NCI-H345 (cell line): Measurements from ENCODE around the gene RNF26.
A peak's percentile ranks its signal among the peaks of the same experiment; 100 is the strongest.

ENCODE experiments used
- DNase-seq: peaks from one replicate; lab custom pipeline; 2025; lab: John Stamatoyannopoulos, UW

Gene RNF26

DNA sequence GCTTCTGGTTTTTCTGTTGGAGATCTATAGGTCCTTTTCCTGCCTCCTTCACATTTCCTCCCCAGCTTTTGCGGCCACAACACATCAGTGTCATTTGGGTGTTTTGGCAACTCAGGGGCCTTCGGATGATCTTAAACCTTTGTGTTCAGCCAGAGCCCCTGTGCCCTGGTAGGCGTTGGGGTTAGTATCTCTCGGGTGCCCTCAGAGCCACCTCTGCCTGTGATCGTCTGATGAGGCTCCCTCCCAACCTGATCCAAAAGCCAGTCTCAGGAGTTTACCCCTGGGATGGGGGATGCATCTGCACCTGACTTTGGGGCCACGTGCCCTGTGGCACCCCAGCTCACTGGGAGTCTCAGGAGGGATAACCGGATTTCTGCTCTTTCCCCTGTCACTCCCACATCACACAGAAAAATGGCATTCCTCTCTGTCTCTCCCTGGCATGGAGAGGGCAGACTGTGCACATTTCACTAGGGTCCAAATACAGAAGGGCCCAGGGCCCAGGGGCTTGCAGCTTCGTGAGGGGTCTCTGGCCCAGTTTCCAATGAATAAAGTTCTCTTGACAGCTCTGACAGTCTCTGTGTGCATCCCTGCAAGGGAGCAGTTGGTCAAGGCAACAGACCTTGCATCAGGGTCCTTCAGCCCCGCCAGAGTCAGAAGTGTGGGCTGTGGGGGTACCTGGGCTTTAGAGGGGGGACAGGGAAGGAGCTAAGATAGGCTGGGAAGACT, 2.6 kb downstream of the RNF26 start:
- no peak for DNase-seq

DNA sequence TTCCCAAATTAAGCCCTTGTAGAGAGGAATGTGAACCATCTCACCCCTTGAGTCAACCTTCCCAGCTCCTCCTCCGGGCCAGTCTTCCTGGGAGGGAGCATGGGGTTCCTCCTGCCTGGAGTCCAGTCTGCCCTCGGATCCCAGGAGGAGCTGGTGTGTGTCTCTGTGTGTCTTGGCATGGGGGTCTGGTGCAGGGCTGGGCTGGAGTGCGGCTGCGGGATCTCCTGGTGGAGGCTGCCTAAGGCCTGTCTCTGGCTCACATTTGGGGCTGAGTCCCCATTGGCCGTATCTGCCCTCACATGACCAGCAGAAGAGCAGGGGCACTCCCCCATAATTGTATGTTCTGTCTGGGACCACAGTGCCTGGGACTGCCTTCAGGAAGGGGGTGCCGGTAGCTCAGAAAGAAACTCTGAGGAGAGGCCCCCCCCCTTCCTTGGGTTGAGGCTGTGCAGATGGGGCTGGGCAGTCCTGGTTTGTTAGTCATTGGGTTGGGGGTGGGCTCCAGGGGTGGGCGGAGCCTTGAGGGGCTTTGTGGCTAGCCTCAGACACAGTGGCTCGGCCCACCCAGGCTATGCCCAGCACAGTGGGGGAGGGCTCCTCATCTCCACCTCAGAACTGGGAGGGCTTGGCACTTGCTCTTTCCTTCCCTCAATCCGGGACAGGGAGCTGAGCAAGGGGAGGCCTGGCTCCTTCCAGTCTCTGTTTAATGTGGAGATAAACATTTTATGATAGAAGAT, 3.4 kb downstream of the RNF26 start:
- DNase-seq = no peak

DNA sequence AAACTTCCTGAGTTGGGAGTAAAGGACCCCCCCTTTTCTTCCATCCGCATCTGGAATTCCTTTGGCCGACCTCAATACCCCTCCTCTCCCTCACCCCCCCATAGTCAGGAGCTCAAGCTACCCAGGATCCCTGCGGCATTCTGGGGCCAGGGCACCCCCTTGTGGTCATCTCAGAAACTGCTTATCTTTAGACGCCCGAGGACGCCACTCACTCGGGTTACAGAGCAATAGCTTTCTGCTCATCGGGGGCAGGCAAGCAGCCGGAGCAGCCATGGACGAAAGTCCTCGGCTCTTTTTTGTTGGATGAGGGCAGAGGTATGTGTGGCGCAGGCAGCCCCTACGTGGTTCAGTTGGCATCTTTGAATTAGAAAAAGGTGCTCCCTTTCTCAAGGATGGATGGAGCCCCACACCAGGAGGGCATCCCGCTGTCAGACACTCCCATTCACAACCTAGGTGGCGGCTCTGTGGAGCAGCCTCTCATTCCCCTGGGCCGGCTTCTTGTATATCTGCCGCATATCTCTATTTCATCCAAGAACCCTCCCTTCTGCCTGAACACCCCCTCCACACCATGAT, 4.1 kb downstream of the RNF26 start:
- peak; percentile 53 for DNase-seq

DNA sequence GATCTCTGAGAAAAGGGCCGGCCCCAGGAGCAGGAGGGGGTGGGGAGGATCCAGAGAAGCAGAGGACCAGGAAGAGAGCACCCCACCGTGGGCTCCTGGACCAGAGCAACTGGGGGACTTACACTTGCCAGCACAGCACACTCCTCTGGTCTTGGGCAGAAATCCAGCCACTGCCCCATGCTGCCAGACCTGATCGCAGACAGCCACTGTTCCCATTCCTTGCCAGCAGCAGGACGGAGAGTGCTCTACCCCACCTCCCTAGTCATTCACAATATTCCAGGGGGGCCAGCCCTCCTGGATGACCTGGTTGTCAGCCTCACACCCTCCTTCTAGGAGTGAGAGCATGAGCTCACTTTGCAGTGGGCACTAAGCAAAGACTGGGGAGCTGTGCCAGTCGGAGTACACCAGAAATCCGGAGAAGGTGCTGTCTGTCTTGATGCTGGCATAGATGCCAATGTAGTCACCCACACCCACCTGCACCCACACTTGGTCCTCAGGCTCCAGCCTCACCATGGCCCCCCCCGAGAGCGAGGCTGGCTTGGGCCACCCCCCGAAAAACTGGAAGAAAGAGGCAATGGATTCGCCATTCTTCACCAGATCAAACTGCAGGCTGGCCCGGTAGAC, 4.8 kb downstream of the RNF26 start:
- DNase-seq = no peak

DNA sequence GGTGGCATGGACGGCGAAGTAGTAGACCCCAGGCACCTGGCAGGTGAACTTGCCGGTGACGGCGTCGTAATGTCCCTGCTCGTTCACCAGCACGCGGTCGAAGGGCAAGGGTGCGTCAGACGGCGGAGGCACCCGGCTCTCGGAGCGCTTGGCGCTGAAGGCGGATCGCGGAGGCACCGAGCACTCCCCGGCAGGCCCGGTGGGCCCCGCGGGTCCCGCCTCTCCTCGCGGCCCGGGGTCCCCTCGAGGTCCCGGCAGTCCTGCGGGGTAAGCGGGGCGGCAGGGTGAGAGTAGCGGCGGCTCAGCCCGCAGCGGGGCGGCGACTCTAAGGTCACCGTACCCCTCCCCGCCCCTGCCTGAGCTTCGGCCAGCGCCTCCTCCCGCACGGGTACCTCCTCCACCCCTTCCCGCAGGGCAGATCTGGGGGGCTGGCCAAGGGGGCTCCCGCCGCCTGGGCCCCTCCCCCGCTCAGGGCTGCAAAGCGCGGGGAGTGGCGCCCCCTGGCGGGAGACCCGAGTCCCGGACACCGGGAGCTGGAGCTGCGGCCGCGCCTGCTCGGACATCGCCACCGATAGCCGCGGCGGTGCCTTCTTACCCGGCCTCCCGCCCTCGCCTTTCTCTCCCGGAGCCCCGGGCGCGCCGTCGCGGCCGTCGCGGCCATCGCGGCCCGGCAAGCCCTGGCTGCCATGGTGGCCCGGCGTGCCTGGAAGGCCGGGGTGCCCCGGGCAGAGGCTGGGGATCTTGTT, 5.4 kb downstream of the RNF26 start:
- no peak for DNase-seq

DNA sequence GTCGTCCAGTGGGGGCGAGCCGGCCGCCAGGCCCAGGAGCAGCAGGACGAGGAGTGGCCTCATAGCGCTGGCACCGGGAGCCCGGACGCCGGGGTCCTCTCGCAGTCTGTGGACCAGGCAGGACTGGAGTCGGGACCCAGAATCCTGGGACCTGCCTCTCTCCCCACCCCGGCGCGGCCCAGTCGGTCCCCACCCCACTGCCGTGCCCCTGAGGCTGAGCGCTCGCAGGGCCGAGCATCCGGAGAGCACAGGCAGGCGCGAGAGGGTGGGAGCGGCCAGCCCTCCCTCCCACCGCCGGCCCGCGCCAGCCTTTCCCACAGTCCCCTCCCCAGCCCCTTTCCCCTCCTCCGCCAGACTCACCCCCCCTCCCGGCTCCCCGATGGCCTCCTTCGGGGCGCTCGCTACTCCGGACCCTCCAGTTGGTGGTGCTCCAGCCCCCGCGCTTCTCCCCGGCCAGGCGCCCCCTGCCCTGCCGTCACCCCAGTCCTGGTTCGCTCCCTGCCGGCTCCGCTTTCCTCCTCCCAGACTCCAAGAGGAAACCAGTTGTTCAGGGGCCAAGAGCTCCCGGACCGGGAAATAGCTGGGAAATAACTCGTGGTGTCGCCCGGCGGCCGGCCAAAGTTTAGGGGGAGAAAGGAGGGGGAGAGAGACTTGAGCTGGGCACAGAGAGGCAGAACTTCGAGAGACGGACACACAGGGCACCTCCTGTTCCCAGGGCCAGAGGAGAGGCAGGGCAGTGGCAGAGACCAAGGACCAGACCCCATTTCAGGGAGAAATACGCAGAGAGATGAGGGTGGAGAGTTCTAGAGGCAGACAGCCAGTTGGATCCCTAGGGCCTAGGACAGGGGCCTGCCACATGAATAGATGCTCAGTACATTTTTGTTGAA, 6.3 kb downstream of the RNF26 start, which contains the start of gene C1QTNF5:
Gene C1QTNF5 (minus strand): TSS at position 549 of the 887 bp plus-strand sequence. CDS start 486 bp downstream, at position 63.
- DNase-seq = no peak

DNA sequence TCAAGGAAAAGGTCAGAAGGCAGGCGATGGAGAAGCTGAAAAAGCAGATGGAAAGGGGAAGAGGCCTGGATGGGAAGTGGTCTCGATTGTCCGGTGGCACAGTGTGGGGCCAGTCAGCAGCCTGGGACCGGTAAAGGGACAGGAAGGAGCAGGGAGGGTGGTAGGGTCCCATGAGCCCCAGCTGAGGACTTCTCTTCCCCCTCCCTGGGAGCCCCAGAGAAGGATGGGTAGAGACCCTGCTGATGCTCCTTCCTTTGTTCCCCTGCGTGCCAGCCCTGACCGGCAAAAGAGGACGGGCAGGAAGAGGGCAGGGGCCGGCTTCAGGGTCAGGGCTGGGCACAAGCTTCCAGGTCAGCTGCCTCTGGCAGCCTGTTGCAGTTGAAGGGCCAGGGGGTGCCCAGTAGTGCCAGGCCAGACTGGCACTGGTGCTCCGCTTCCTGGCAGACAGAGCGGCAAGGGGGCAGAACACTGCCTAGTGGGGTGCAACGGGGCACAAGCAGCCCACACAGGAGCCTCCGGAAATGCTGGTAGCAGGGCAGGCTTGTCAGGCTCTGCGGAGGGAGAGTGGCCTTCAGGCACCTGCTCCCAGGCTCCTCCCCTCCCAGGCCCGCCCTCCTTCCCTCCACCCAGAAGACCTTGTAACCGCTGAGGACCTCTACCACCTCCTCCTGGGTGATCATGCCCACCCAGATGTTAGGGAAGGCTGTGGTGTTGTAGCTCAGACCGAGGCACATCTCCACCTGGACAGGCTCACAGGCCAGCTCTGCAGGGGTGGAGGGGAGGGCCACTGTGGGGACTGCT, 7.1 kb downstream of the RNF26 start:
- DNase-seq = no peak

DNA sequence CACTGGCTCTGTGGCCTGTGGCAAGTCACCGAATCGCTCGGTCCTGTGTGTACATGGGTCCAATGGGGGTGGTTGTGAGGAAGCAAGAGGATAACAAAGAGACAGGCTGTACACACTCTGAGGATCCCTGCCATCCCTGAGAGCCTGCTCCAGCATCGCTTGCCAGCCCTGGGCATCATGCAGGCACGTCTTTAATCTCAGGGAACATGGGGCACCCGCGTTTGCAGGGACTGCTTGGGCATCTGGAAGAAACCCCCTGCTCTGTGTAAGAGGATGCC, 7.6 kb downstream of the RNF26 start:
- no peak for DNase-seq

DNA sequence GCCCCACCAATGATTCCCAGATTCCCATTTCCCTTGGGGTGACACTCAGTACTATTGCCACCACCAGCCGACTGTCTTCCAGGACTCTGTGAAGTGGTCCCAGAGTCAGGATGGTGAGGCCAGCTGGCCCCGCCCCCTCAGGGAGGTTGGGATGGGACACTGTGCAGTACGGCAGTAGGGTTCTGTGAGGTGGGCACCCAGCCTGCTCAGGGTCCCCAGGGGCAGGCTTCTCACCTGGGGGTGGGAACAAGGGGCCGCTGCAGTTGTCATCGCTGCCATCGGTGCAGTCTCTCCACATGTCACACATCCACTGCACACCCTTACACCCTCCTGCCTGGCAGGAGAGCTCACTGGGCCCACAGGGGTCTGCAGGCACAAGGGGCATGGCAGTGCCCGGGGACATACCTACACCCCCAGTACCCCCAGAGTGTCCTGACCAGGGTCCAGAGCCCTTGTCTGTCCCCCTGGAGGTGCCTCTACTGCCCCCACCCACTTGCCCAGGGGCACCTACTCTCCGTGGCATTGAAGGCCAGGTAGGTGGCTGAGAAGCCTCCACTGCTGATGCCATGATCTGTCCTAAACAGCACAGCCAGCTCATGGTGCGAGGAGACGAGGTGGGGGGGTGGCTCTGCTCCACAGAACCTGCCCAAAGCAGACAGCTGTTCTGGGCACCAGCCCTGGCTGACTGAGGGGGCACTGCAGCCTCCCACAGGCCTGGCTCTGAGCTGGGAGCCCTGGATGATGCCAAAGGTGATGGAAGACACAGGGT, 8.2 kb downstream of the RNF26 start:
- no peak for DNase-seq

DNA sequence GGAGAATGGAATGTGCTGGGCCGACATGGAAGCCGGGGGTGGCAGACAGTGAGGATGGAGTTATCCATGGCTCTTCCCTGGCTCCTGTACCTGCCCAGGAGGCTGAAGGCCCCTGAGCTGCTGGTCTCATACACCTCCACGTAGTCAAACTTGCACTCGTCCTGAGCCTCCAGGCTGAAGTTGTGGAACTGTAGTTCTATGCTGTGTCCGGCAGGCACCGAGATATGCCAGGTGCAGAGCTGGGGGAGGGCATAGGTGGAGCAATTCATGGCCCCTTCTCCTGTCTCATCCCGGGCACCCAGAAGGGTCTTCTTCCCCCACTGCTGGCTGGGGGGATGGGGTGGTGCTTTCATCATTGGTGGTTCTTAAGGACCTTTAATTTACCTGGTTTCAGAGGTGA, 9.4 kb downstream of the RNF26 start:
- DNase-seq = no peak

DNA sequence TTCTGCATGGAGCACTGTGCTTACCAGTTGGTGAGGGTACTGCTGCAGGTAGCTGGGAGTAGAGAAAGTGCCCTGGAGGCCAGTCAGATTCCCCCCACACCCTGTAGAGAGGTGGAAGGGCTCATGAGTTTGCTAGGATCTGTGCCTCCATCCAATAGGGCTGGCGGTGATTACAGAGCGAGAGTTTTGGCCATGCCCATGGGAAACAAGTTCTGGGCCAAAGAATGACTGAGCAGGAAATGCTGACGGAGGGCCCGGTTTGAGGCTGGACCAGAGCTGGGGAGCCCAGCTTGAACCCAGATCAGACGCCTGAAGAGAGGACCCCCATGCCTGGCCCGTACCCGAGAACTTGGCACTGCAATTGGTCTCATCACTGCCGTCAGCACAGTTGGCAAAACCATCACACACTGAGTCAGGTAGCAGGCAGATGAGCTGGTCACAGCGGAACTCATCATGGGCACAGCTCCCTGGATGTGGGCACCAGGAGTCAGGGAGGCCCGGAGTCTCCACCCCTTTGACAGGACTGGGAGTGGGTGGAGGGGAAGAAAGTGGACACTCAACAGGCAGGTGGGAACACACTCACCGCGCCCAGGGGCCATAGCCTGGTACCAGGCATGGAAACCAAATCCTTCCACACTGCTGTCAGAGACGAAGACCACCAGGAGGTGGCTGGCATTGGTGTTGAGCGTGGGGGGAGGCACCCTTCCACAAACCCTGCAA, 10.1 kb downstream of the RNF26 start:
- no peak for DNase-seq

DNA sequence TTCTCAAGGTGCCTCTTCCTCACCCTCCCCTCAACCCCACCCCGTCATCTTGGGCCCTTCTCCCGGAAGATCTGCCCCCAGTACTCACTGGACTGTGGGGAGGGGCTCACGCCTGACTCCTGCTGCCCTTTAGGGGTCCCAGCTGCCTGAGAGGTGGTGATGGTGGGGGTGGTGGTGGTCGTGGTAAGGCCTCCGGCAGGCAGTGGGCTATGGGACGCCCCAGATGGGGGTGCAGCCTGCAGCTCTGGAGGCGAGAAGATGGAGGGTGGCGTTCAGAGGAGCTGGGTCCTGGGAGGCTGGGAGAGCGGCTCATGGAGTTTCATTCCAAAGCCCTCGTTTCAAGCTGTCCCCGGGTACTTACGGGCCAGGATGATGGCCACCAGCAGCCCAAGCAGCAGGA, 11.4 kb downstream of the RNF26 start:
- no peak for DNase-seq

DNA sequence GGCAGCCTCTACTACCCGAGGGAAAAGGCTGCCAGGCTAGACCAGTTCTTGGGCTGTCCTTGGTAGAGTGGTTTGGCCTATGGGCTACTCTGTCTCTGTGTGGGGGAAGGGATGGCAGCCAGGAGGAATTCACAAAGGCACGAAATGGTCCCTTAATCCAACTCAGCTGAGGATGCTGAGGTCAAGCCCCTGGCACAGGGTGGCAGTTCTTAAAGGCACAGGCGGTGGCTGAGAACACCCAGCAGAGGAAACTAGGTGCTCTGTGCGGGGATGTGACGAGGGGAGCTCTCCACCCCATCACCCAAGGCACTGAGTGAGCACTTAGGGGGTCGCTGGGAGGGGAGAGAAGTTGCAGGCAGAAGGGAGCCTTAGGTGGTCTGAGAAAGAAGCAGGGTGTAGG, 12.3 kb downstream of the RNF26 start, which contains the start of gene MFRP:
Gene MFRP (minus strand): TSS at position 101 of the 400 bp plus-strand sequence. CDS start 192 bp downstream, outside the sequence.
- no peak for DNase-seq

DNA sequence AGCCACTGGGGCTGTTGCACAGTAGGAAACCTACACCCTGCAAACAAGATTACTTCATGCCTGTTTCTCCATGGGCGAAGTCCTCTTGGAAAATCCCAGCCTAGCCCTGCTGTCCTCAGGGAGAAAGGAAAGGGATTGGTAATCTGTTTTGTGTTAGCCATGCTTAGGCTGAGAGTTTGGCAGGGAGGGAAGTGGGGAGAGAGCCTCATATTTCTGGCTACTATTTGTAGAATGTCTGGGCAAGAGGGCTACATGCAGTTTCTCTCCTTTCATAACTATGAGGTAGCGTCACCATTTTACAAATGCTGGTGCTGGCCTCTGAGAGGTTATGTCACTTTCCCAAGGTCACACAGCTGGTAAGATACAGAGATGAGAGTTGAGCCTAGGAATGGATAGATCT, 12.9 kb downstream of the RNF26 start:
- DNase-seq = no peak

DNA sequence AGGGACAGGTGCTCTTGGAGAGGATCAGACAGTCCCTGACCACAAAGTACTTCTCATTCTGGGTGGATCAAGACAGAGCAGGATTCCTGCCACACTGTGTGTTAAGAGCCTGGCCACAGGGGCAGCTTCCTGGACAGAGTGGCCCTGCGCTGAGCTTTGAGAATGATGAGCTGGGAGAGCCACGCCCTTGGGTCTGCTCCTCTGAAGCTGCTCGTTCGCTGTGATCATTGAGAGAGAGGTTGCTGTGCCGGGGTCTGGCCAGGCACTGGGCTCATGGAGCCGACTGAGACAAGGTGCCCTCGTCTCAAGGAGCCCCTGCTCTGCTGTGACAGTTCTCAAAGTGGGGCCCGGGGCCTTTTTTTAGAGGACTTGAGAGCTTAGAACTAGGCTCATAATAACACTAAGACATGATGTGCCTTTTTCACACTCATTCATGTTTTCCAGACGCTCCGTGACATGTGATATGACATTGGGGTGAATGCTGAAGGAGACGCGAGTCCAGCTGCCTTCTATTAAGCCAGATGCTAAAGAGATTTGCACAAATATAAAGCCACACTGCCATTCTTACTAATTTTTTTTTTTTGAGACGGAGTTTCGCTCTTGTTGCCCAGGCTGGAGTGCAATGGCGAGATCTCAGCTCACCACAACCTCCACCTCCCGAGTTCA, 13.7 kb downstream of the RNF26 start:
- DNase-seq = no peak

DNA sequence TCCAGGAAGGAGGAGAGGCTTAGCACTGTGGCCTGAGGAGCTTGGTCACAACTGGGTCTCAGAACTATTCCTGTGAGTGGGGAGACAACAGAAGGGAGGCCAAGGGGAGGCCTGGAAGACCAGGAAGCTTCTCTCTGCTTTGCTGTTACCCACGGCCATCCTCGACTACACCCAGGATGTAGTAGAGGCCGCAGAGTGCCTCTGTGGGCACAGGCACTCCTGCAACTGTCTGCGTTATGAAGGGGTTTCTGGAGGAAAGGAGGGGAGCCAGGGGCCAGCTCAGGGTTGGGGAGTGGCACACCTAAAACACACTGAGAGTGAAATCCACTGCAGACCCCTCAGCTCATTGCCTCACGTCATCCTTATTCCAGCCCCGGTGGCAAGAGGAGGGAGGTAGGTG, 16.0 kb downstream of the RNF26 start:
- no peak for DNase-seq

DNA sequence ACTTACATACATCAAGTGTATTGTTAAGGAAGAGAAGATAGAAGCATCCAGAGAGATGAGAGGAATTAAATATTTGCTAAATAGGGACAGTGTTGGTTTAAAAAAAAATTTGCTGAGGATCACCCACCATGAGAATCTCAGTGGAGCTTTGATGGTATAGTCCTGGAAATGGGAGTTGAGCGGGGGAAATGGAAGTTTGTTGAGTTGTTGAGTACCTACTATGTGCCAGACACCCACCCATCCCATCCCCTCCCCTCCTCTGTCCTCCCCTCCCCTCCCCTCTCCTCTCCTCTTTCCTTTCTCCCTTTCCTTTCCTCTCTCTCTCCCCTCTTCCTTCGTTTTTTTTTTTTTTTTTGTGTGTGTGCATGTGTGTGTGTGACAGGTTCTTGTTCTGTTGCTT, 16.9 kb downstream of the RNF26 start:
- DNase-seq = no peak

DNA sequence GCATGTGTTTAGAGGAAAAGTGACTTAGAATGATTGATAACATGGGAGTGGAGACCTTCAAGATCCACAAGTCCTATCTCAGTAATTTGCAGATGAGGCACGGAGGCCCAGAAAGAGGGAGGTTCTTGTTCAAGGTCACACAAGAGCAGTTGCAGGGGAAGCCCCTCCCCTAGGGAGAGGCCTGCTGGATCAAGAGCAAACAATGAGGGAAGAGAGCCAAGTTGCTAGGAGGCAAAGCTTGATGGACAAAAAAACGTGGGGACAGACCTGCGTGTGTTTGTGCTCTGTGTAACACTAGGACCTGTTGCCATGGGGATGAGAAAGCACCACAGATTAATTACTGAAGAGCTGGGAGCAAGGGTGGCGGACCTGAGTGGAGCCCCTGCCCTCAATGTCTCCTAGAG, 18.5 kb downstream of the RNF26 start:
- peak; percentile 88 for DNase-seq
